GM18951 (cell line): Measurements from ENCODE around the gene TSHZ2.

Experiments used
- POLR2A ChIP-seq: IDR thresholded peaks from 4 replicates; pipeline ENCODE4 v1.6.1; 2011; ENCODE audit warnings: mild to moderate bottlenecking; ENCODE audit not compliant: insufficient read length, insufficient read depth; ENCODE audit errors: extremely low read depth
- in situ Hi-C: fragments of 300-500 bp; cut with MboI; formaldehyde crosslinking; loops from one replicate; pipeline ENCODE4 v1.12.0; 2022; ENCODE audit warnings: low sequenced_read_pairs, mixed read lengths, inconsistent platforms; ENCODE audit not compliant: unreplicated experiment

TSHZ2 gene

GRCh38 chr20:53191957-53192356 is 219.8 kb downstream of the TSHZ2 start:
- in situ Hi-C loops, result no loop called here
- TF ChIP-seq POLR2A, result no peak

- TF ChIP-seq POLR2A, result no peak
- in situ Hi-C loops, result no loop called here
These were observed 222.4 kb downstream of the TSHZ2 start for GRCh38 chr20:53194306-53195290.

- in situ Hi-C loops, result no loop called here
- no peak for TF ChIP-seq POLR2A
These were observed 223.9 kb downstream of the TSHZ2 start for GRCh38 chr20:53195876-53196610.

GRCh38 chr20:53201588-53201987 is 229.4 kb downstream of the TSHZ2 start:
- no peak for TF ChIP-seq POLR2A
- in situ Hi-C loops, result no loop called here

- TF ChIP-seq POLR2A, result no peak
- in situ Hi-C loops, result no loop called here
These were observed 230.6 kb downstream of the TSHZ2 start for GRCh38 chr20:53202777-53203176.

- in situ Hi-C loops, result no loop called here
- TF ChIP-seq POLR2A, result no peak
These were observed 232.9 kb downstream of the TSHZ2 start for GRCh38 chr20:53205046-53205445.

GRCh38 chr20:53208110-53208832 is 236.1 kb downstream of the TSHZ2 start:
- TF ChIP-seq POLR2A, result no peak
- in situ Hi-C loops, result no loop called here

- in situ Hi-C loops, result no loop called here
These were observed 237.9 kb downstream of the TSHZ2 start for GRCh38 chr20:53210041-53210440.

GRCh38 chr20:53210931-53211330 is 238.8 kb downstream of the TSHZ2 start:
- in situ Hi-C loops, result no loop called here
- TF ChIP-seq POLR2A, result no peak

More at GRCh38 chr20:53210041-53210440, 237.9 kb downstream of the TSHZ2 start:
- no peak for TF ChIP-seq POLR2A

- in situ Hi-C loops, result no loop called here
- TF ChIP-seq POLR2A, result no peak
These were observed 239.9 kb downstream of the TSHZ2 start for GRCh38 chr20:53212018-53212417.

GRCh38 chr20:53214392-53214791 is 242.2 kb downstream of the TSHZ2 start:
- in situ Hi-C loops, result no loop called here
- TF ChIP-seq POLR2A, result no peak

GRCh38 chr20:53215166-53215565 is 243.0 kb downstream of the TSHZ2 start:
- in situ Hi-C loops, result no loop called here
- TF ChIP-seq POLR2A, result no peak

- TF ChIP-seq POLR2A, result no peak
These were observed 244.3 kb downstream of the TSHZ2 start for GRCh38 chr20:53216478-53216855.

More at GRCh38 chr20:53216478-53216855, 244.3 kb downstream of the TSHZ2 start:
- in situ Hi-C loops, result no loop called here
